Hepatocyte (in vitro differentiated cells): ENCODE data around the gene TRHDE.

Experiments used
- EZH2 ChIP-seq: fragments of 200-600 bp; sonication (generic); IDR thresholded peaks from 2 replicates; pipeline ENCODE4 v1.6.1; 2016; ENCODE audit warnings: antibody characterized with exemption, mild to moderate bottlenecking, borderline replicate concordance
- EZH2phosphoT487 ChIP-seq: fragments of 200-600 bp; sonication (generic); IDR thresholded peaks from one replicate; pipeline ENCODE4 v1.6.1; 2018; ENCODE audit warnings: antibody characterized with exemption, mild to moderate bottlenecking, low read depth, moderate library complexity; ENCODE audit not compliant: unreplicated experiment, severe bottlenecking
- TF ChIP-seq, protein P1 (sequence below): fragments of 200-600 bp; sonication (generic); IDR thresholded peaks from 2 replicates; pipeline ENCODE4 v1.5.1; 2016; ENCODE audit warnings: antibody characterized with exemption, mild to moderate bottlenecking; ENCODE audit not compliant: poor library complexity

DNA sequence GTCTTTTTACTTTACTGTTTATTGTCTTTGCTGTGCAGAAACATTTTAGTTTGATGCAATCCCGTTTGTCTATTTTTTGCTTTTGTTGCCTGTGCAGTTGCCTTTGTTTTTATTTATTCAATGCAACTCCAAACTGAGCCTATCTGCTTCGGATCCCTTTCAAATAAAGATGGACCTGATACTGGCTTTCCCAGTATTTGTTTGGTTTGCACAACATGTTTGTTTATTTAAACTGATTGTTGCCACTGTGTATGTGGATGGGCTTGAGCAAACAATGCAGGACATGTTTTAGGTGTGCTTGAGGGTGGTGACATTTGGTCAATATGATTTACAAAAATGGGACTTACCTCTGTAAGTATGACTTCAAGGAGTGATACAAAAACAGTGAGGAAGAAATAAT, 6.7 kb downstream of the TRHDE start:
- TF ChIP-seq, protein P1, sequence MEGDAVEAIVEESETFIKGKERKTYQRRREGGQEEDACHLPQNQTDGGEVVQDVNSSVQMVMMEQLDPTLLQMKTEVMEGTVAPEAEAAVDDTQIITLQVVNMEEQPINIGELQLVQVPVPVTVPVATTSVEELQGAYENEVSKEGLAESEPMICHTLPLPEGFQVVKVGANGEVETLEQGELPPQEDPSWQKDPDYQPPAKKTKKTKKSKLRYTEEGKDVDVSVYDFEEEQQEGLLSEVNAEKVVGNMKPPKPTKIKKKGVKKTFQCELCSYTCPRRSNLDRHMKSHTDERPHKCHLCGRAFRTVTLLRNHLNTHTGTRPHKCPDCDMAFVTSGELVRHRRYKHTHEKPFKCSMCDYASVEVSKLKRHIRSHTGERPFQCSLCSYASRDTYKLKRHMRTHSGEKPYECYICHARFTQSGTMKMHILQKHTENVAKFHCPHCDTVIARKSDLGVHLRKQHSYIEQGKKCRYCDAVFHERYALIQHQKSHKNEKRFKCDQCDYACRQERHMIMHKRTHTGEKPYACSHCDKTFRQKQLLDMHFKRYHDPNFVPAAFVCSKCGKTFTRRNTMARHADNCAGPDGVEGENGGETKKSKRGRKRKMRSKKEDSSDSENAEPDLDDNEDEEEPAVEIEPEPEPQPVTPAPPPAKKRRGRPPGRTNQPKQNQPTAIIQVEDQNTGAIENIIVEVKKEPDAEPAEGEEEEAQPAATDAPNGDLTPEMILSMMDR, result no peak
- TF ChIP-seq EZH2phosphoT487, result no peak
- no peak for TF ChIP-seq EZH2
